ENCODE results near the gene UBR4. TPM values are rescaled to one million over a fixed set of nuclear protein-coding genes. Genes with fewer than 3 reads are reported as not detected.

The UBR4 gene
- total RNA-seq, 4 donors from 2014 or later = 214 to 324 (median 272) TPM

DNA sequence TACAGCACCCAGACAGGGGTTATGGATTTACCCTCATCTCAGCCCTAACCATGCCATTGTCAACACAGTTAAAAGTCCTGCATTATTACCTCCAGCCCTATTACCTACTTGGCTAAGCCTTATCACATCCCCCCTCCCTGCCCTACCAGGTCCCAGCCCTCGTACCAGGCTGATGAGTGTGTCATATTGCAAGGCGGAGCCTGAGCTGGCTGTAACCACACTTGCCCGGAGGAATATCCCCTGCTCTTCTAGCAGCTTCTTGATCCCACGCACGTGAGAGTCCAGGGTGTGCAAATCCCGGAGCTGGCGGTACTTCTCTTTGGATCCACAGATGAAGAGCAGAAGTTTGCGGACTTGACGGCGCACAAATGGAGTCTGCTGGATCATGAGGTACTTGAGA lies 87.4 kb downstream of the UBR4 start:
- H3K4me1 ChIP-seq = no peaks in the 10 kb centered on the region
- 86% methylated on average over 10 of the region's 10 CpGs for WGBS
- H3K4me3 ChIP-seq = no peak overlapping the region
- no peak for DNase-seq (ENCODE audit: low spot score in 2 of 2)
- no peaks in the 10 kb centered on the region for H3K9me3 ChIP-seq
- no peak overlapping the region for H3K27ac ChIP-seq
- TF ChIP-seq POLR2A (IDR thresholded peaks at IDR 0.05) (no peak), CTCF (IDR thresholded peaks at IDR 0.05) (no peak), EP300 (IDR thresholded peaks at IDR 0.05) (no peak), POLR2AphosphoS5 (IDR thresholded peaks at IDR 0.05) (no peak)
- peaks cover 100% of the 10 kb centered on the region for H3K36me3 ChIP-seq
- H3K27me3 ChIP-seq = no peaks in the 10 kb centered on the region

- Histone ChIP-seq H3K36me3 (peaks cover 100% of the 10 kb centered on the region), H3K27ac (no peak overlapping the region), H3K9me3 (no peaks in the 10 kb centered on the region), H3K27me3 (no peaks in the 10 kb centered on the region), H3K4me3 (no peak overlapping the region), H3K4me1 (no peaks in the 10 kb centered on the region)
- DNase-seq (ENCODE audit: low spot score in 2 of 2) = no peak
- TF ChIP-seq POLR2A (IDR thresholded peaks at IDR 0.05) = no peak
- TF ChIP-seq EP300 (IDR thresholded peaks at IDR 0.05) = no peak
- no peak for TF ChIP-seq POLR2AphosphoS5 (IDR thresholded peaks at IDR 0.05)
- TF ChIP-seq CTCF (IDR thresholded peaks at IDR 0.05) = no peak
- WGBS = 76% methylated on average over 7 of the region's 7 CpGs
Observed at GRCh38 chr1:19121192-19121591, 88.9 kb downstream of the UBR4 start.

GRCh38 chr1:19120070-19120469 lies 90.0 kb downstream of the UBR4 start:
- Histone ChIP-seq H3K27me3 (no peaks in the 10 kb centered on the region), H3K27ac (no peak overlapping the region), H3K9me3 (no peaks in the 10 kb centered on the region), H3K36me3 (peaks cover 100% of the 10 kb centered on the region), H3K4me1 (no peaks in the 10 kb centered on the region), H3K4me3 (no peak overlapping the region)
- WGBS = 91% methylated on average over 7 of the region's 7 CpGs
- no peak for DNase-seq (ENCODE audit: low spot score in 2 of 2)
- no peak for TF ChIP-seq POLR2A (IDR thresholded peaks at IDR 0.05)
- no peak for TF ChIP-seq POLR2AphosphoS5 (IDR thresholded peaks at IDR 0.05)
- no peak for TF ChIP-seq EP300 (IDR thresholded peaks at IDR 0.05)
- TF ChIP-seq CTCF (IDR thresholded peaks at IDR 0.05) = no peak

DNA sequence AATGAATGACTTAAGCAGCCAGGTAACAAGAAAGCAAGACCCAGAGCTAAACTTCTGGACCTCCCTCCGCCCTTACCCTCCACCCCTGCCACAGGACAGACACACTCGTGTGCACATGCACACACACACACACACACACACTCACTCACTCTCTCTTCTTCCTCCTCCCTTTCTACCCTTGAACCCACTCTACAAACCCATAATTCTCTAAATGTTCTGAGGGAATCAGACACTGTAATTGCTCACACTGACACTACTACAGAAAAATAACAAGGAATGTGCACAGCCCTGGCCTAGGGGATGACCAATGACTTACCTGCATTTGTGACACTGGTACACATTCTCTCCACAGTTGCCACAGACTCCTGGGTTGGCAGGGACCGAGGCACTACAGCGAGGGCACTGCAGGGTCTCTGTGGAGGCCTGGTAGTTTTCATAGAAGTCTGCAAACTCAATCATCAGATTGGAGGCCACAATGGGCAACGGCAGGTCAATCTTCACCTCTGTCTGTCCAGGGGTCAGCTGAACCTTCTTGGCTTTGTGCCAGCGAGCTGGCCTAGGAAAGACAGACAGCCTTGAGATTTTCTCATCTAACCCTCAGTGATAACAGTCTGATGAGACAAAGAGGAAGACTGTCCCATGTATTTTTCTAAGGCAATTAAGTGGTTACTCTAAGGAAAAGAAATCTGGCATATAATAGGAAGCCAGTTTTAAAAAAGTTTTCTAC lies 94.8 kb downstream of the UBR4 start:
- peaks cover 100% of the 10 kb centered on the region for H3K36me3 ChIP-seq
- H3K27ac ChIP-seq = no peak overlapping the region
- no peaks in the 10 kb centered on the region for H3K4me1 ChIP-seq
- no peak for DNase-seq (ENCODE audit: low spot score in 2 of 2)
- TF ChIP-seq EP300 (IDR thresholded peaks at IDR 0.05) (no peak), POLR2AphosphoS5 (IDR thresholded peaks at IDR 0.05) (no peak)
- no peaks in the 10 kb centered on the region for H3K27me3 ChIP-seq
- no peak overlapping the region for H3K4me3 ChIP-seq
- 74% methylated on average over 6 of the region's 6 CpGs for WGBS
- no peaks in the 10 kb centered on the region for H3K9me3 ChIP-seq

DNA sequence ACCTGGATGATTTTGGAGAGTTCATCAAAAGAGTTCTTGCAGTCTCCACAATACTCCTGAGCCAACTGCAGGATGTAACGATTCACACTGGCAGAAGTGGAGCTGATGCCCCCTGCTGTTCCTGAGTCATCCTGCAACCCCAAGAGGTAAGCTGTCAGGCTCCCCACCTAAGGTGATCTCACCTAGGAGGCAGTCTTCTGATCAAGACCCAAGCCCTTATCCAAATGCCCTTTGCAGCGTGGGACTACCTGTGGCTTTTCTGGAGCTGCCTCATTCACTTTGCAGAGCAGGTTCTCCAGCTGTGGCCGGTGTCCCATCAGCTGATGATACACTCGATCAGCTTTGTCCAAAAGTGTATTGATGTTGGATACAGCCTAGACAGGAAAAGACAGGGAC lies 96.4 kb downstream of the UBR4 start:
- TF ChIP-seq CTCF (IDR thresholded peaks at IDR 0.05) = peak in 1 of 2 donors; percentile 29
- no peak for TF ChIP-seq POLR2AphosphoS5 (IDR thresholded peaks at IDR 0.05)
- Histone ChIP-seq H3K4me1 (no peaks in the 10 kb centered on the region), H3K4me3 (no peak overlapping the region), H3K9me3 (no peaks in the 10 kb centered on the region), H3K36me3 (peaks cover 100% of the 10 kb centered on the region), H3K27me3 (no peaks in the 10 kb centered on the region), H3K27ac (no peak overlapping the region)
- no peak for DNase-seq (ENCODE audit: low spot score in 2 of 2)
- WGBS = 65% methylated on average over 4 of the region's 4 CpGs

Data from suprapubic skin (tissue), 4 donors.